ENCODE results near the gene OR6N2. TPM values are rescaled to one million over a fixed set of nuclear protein-coding genes. Genes with fewer than 3 reads are reported as not detected.

Gene OR6N2
- total RNA-seq, 1 donor from 2014 or later = not detected

DNA sequence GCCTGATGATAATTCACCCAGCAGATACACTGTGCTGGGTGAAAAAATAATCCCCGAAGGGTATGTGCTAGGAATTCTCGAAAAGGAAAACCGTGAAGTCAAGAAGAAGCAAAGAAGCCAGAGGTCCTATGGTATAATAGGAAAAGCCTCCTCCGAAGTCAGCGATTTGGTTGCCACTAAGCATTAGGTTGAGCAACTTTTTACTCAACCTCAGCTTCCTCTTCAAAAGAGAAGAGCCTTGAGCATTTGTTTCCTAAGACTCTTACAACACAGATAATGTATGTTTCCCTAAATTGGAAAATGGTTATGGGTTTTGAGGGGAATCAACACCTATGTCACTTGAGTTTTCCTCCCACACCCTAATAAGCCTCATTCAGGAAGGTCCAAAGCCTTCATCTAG is 28.9 kb upstream of the OR6N2 start:
- TF ChIP-seq, protein P1, sequence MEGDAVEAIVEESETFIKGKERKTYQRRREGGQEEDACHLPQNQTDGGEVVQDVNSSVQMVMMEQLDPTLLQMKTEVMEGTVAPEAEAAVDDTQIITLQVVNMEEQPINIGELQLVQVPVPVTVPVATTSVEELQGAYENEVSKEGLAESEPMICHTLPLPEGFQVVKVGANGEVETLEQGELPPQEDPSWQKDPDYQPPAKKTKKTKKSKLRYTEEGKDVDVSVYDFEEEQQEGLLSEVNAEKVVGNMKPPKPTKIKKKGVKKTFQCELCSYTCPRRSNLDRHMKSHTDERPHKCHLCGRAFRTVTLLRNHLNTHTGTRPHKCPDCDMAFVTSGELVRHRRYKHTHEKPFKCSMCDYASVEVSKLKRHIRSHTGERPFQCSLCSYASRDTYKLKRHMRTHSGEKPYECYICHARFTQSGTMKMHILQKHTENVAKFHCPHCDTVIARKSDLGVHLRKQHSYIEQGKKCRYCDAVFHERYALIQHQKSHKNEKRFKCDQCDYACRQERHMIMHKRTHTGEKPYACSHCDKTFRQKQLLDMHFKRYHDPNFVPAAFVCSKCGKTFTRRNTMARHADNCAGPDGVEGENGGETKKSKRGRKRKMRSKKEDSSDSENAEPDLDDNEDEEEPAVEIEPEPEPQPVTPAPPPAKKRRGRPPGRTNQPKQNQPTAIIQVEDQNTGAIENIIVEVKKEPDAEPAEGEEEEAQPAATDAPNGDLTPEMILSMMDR (IDR thresholded peaks at IDR 0.05) = no peak
- Mint-ChIP-seq H3K9me3 (ENCODE audit: low read depth) (no peaks in the 10 kb centered on the region), H3K4me1 (ENCODE audit: low read depth) (no peaks in the 10 kb centered on the region), H3K4me3 (ENCODE audit: unreplicated experiment) (no peak overlapping the region), H3K36me3 (ENCODE audit: low read depth) (no peaks in the 10 kb centered on the region), H3K27me3 (ENCODE audit: low read depth) (no peaks in the 10 kb centered on the region), H3K27ac (ENCODE audit: unreplicated experiment) (no peak overlapping the region)
- DNase-seq (ENCODE audit: low spot score) = no peak

DNA sequence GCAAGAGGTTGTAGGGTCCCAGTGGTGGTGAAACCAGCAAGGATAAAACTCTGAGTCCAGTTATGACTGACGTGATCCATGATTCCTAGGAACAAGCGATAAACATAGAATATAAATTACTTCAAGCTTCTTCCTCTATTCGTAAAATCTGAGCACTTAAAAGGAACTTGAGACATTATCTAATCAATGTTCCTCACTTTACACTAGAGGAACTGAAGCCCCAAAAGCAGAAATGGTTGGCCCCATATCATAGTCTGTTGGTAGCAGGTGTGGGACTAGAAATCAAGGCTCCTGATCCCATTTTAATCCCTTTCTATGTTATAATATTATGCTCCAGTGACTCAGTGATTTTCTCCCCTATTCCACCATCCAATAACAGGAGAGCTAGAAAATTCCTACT is 28.3 kb upstream of the OR6N2 start:
- Mint-ChIP-seq H3K4me3 (ENCODE audit: unreplicated experiment) (no peak overlapping the region), H3K27ac (ENCODE audit: unreplicated experiment) (no peak overlapping the region), H3K27me3 (ENCODE audit: low read depth) (no peaks in the 10 kb centered on the region), H3K4me1 (ENCODE audit: low read depth) (no peaks in the 10 kb centered on the region), H3K36me3 (ENCODE audit: low read depth) (no peaks in the 10 kb centered on the region), H3K9me3 (ENCODE audit: low read depth) (no peaks in the 10 kb centered on the region)
- no peak for DNase-seq (ENCODE audit: low spot score)
- TF ChIP-seq, protein P1 (IDR thresholded peaks at IDR 0.05) = no peak

DNA sequence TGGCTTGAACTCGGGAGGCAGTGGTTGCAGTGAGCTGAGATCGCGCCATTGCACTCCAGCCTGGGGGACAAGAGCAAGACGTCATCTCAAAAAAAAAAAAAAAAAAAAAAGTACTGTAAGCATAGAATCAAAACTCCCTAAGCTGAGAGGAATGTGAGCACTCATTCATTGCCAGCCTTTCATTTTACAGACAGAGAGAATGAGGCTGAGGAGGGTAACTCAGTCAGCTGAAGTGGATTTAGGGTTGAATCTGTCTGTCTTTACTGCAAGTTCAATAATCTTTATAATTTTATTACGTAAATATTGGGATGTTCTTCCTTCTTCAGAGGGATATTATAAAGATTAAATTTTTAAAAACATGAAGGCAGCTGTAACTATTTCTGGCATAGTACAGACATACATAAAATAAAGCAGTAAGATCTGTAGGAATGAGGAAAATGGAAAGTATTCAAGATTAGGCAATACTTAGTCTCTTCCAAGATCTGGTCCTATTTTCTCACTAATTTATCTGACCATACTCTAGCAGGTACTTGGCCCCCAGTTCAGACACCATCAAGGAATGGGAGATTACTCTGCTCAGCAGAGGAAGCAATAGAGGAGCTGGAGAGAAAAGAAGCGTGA is 26.0 kb upstream of the OR6N2 start:
- Mint-ChIP-seq H3K27me3 (ENCODE audit: low read depth) (peaks cover 2% of the 10 kb centered on the region), H3K4me3 (ENCODE audit: unreplicated experiment) (no peak overlapping the region), H3K4me1 (ENCODE audit: low read depth) (no peaks in the 10 kb centered on the region), H3K9me3 (ENCODE audit: low read depth) (no peaks in the 10 kb centered on the region), H3K36me3 (ENCODE audit: low read depth) (no peaks in the 10 kb centered on the region), H3K27ac (ENCODE audit: unreplicated experiment) (no peak overlapping the region)
- no peak for DNase-seq (ENCODE audit: low spot score)
- TF ChIP-seq, protein P1 (IDR thresholded peaks at IDR 0.05) = no peak

DNA sequence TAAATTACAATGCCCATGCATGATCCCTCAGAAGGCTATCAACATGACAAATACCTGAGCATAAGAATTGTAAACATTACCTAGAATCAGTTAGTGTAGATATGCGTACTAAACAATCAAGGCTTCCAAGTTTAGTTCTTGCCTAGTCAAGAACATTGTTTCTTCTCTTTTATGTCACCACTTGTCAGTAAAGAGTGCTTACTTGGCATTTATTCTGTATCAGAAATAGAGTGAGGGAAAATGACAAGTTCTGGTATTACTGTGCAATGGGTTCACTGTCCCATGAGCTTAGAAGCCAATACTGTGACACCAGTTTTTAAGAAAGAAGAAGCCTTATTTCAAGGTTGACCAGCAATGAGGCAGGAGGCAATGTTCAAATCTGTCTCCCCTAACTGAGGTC is 22.7 kb upstream of the OR6N2 start:
- Mint-ChIP-seq H3K4me3 (ENCODE audit: unreplicated experiment) (no peak overlapping the region), H3K27ac (ENCODE audit: unreplicated experiment) (no peak overlapping the region), H3K36me3 (ENCODE audit: low read depth) (no peaks in the 10 kb centered on the region), H3K27me3 (ENCODE audit: low read depth) (peaks cover 5% of the 10 kb centered on the region), H3K4me1 (ENCODE audit: low read depth) (no peaks in the 10 kb centered on the region), H3K9me3 (ENCODE audit: low read depth) (no peaks in the 10 kb centered on the region)
- DNase-seq (ENCODE audit: low spot score) = no peak
- TF ChIP-seq, protein P1 (IDR thresholded peaks at IDR 0.05) = no peak

DNA sequence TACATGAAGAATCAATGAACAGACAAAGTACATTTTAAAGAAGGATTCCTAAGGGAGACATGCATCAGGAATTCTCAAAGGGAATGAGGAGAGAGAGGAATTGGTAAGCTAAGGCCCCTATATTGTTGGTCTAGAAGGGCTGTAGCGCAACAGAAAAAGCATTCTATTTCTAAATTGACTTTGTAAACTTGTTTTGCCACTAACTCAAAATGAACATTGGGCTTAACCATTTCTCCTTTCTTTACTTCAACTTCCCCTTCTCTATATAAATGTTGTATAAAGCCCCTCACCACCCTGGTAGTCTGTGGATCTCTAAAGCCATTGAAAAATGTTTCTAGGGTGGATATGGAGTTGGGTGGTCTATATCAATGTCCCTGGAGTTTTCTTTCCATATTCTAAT is 20.4 kb upstream of the OR6N2 start:
- no peak for DNase-seq (ENCODE audit: low spot score)
- Mint-ChIP-seq H3K9me3 (ENCODE audit: low read depth) (no peaks in the 10 kb centered on the region), H3K27me3 (ENCODE audit: low read depth) (peaks cover 7% of the 10 kb centered on the region), H3K4me3 (ENCODE audit: unreplicated experiment) (no peak overlapping the region), H3K36me3 (ENCODE audit: low read depth) (no peaks in the 10 kb centered on the region), H3K4me1 (ENCODE audit: low read depth) (no peaks in the 10 kb centered on the region), H3K27ac (ENCODE audit: unreplicated experiment) (no peak overlapping the region)
- TF ChIP-seq, protein P1 (IDR thresholded peaks at IDR 0.05) = no peak
